ENCODE data around the gene SMYD1.

Gene SMYD1

DNA sequence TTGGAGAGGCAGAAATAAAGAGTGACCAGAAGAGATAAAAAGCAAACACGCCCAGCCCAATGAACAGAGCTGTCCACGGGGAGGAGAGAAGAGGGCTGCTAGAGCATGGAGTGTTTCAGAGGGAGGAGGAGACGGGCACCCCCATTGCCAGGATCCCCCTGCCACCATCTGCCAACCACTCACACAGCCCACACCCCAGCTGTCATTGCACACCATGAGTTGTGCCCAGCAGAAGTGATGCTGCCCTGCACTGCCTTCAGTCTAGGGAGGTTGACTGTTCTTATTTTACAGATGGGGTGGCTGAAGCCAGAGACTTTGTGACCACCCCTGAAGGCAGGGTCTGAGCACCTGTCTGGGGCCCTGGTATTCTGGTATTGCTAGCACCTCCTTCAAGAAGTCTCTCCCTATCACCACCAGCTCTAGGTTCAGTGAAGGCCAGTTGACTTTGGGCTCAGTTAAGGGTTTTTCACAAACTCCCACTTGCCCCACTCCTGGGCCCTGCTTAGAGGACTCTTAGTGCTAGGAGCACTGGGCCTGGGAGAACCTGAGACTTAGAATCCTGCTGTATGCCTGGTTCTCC, 57.8 kb downstream of the SMYD1 start:
- TF ChIP-seq, protein P1, sequence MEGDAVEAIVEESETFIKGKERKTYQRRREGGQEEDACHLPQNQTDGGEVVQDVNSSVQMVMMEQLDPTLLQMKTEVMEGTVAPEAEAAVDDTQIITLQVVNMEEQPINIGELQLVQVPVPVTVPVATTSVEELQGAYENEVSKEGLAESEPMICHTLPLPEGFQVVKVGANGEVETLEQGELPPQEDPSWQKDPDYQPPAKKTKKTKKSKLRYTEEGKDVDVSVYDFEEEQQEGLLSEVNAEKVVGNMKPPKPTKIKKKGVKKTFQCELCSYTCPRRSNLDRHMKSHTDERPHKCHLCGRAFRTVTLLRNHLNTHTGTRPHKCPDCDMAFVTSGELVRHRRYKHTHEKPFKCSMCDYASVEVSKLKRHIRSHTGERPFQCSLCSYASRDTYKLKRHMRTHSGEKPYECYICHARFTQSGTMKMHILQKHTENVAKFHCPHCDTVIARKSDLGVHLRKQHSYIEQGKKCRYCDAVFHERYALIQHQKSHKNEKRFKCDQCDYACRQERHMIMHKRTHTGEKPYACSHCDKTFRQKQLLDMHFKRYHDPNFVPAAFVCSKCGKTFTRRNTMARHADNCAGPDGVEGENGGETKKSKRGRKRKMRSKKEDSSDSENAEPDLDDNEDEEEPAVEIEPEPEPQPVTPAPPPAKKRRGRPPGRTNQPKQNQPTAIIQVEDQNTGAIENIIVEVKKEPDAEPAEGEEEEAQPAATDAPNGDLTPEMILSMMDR (IDR thresholded peaks at IDR 0.05): no peak

DNA sequence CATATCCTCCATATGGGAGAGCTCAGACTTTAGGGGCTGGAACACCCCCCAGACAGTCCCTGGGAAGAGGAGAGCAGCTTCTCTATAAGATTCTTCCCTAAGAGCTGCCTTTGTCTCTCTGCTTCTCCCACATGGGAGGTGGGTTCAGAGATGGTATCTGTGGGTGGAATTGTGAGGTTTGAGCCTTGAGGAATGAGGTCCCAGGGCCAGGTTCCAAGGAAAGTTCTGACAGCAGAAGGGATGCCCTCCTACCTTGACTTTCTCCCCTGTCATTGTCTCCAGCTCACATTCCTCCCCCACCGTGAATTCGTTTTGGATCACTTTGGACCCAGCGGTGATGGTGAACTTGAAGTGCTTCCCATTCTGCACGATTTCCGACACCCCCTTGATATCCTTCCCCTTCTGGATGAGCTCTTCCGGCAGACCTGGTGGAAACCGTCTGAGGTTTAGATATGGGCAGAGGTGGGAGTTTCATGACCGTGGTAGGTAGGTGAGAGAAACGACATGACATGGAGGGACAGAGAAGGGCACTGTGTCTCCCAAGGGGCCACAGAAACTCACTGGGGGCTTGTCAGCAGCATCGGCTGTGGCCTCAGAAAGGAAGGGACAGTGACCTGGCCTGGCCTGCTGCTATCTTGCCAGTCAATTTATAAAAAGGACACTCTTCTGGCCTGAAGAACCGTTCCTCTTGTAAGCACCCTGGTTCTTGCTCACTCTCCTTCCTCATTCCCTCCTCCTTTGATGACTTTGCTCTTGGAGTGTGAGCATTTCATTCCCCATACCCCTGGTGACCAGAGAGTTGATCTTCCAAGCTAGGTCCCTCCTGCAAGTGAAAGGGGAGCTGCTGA, 58.5 kb downstream of the SMYD1 start:
- TF ChIP-seq, protein P1 (IDR thresholded peaks at IDR 0.05): no peak

DNA sequence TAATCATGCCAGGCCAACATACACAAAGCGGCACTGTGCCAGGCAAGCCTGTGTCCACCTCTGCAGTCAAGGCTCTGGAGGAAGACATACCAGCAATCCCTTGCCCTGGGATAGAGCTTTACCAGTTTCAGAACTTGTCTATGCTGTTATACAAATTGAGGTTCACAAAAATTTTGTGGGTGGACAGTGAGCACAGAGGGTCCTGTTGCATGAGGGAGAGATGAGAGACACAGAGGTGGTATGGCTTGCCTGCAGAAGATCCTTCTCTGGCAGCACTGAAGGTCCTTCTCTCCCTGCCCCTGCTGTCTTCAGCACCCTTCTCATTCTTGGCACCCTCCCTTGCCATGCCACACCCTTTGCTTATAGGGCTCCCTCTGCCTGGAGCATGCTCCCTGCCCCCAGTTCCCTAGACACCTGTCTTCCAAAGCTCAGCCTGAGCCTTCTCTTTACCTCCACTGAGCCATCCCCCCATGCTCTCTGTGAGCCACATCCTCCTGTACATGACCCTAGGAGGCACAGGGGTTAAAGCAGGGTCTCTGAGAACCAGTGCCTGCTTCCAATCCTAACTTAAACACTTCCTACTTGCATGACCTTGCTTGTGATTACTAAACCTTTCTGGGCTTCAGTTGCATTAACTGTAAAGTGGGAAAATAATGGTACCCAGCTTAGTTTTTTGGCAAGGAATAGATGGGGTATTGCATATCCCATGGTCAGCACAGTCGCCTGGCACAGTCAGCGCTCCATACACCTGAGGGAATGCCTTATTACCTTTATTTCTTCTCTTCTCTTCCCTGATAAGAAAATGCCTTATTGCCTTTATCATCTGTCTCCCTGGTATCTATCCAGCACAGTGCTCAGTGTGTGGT, 59.4 kb downstream of the SMYD1 start:
- TF ChIP-seq, protein P1 (IDR thresholded peaks at IDR 0.05): no peak

DNA sequence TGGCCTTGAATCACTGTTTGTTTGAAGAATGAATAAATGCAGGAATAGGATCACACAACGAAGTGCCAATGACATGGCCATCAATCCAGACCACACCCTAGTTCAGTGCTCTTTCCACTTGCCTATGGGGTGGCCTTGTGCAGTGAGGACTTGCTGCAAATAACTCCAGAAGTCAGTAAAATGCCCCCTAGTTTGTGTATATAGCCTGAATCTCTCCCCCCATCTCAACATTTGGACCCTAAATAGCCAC, 59.9 kb downstream of the SMYD1 start:
- TF ChIP-seq, protein P1 (IDR thresholded peaks at IDR 0.05): no peak

DNA sequence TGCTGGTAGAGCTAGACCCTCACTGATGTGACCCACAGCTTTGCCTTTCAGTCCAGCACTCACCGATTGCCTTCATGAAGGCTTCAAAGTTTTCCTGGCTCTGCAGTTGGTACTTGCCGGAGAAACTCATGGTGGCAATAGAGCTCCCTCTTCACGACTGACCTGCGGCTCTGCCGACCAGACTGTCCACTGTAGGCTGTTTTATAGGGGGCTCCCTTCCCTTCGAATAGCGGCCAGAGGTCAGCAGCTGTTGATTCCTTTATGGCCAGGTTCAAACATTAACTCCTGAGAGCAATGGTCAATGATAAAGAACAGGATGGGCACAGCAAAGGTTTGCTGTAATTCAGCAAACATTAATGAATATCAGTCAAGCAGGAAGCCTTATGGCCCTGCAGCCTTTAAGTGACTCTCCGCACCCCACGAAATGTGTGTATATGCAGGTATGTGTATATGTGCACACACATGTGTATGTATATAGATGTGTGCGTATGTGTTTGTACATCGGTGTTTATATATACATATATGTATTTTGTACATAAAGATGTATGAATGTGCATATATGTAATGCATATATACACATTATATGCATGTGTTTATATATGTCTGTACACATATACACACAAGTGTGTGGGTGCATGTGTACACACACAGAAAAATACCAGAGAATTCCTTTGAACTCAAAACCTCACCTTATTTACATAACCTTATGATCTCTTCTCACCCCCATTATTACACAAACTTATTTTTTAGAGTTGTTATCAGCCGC, 60.4 kb downstream of the SMYD1 start, which contains the start of gene FABP1:
Gene FABP1, minus strand, starts transcription at position 175 of the 766 bp plus-strand sequence. Its CDS starts 45 bp downstream, at position 130.
- TF ChIP-seq, protein P1 (IDR thresholded peaks at IDR 0.05): no peak

DNA sequence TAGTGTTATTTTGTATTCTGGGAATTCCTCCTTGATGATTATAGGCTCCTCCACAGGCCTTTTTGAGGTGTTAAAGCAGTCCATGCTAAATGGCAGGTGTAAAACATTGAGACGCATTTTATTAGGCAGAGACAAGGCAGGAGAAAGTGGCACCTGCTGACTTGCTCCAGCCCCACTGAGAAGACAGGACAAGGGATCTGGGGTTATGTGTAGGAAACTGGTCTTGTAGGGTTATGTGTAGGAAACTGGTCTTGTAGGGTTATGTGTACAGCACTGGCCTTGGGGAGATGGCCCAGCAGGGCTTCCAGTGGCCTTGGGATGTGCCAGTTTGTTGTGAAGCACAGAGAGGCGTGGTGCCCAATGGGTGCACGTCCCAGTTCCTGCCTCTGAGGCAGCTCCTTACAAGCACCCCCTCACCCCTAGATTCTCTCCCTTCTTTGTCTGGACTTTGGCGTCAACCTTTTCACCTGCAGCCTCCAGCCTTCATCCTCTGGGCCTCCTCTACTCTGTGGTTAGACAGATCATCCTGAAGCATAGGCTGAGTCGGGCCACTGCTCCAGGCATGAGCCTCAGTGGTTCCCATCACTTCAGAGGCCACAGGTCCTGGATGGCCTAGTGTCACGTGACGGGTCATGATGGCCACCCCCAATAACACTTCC, 61.2 kb downstream of the SMYD1 start:
- TF ChIP-seq, protein P1 (IDR thresholded peaks at IDR 0.05): no peak

Measured in LNCAP (cell line).